ENCODE results near the gene SLC44A3. TPM values are rescaled to one million over a fixed set of nuclear protein-coding genes. Genes with fewer than 3 reads are reported as not detected.
A peak's percentile ranks its signal among the peaks of the same experiment; 100 is the strongest.

Gene SLC44A3
- total and polyA plus RNA-seq, 2 of the 4 experiments (the other 2 are of a cell fraction): 0.31 to 0.54 TPM

- peaks cover 16% of the 10 kb centered on the region for H3K4me1 ChIP-seq (ENCODE audit: control insufficient read depth, insufficient read depth, low read length)
- no peak overlapping the region; the same call in 1 of the 2 replicates for H3K9ac ChIP-seq (ENCODE audit: low read depth, low read length)
- peak overlapping the region; percentile 7; the same call in 1 of the 2 replicates for H3K4ac ChIP-seq (ENCODE audit: low read depth, low read length)
- dilution Hi-C loops (cut with HindIII; ENCODE audit: low sequenced_read_pairs, unreplicated experiment) (no loop called here), in situ Hi-C loops (cut with MboI; ENCODE audit: low sequenced_read_pairs) (no loop called here), intact Hi-C loops (cut with micrococcal nuclease) (loop anchor here (1.0 to 5.0 kb wide), 2 partner anchors 46 to 146 kb away; no protein-coding TSS in a partner anchor)
- peaks cover 33% of the 10 kb centered on the region for H3K36me3 ChIP-seq (ENCODE audit: control insufficient read depth, insufficient read depth, low read length)
- H2AFZ ChIP-seq (replicated peaks; ENCODE audit: low read length, poor library complexity): no peak overlapping the region
- BruUV-seq (replicated peaks): no TSS peak
- no peak overlapping the region for H2BK120ac ChIP-seq (ENCODE audit: low read depth, low read length)
- no peak overlapping the region for H3K56ac ChIP-seq (ENCODE audit: extremely low read depth, insufficient read depth, low read length)
- H3K14ac ChIP-seq (replicated peaks; ENCODE audit: low read depth, low read length): peak overlapping the region; percentile 45; the same call in 1 of the 2 replicates
- H4K91ac ChIP-seq (ENCODE audit: insufficient read depth, low read depth, low read length): peak overlapping the region; percentile 2; the same call in 1 of the 2 replicates
- H3K18ac ChIP-seq (ENCODE audit: low read depth, low read length): peak overlapping the region; percentile 91; the same call in 1 of the 2 replicates
- no peak overlapping the region for H3K4me3 ChIP-seq (ENCODE audit: insufficient read depth, low read depth, low read length)
- peak overlapping the region; percentile 74; the same call in 1 of the 2 replicates for H4K5ac ChIP-seq (ENCODE audit: low read depth, low read length)
- ChIA-PET POLR2A (ENCODE audit: unreplicated experiment) (no interaction called here), CTCF (interaction anchor here (0.6 to 1.4 kb wide), 3 partner anchors 44 to 144 kb away, joined by 3 to 7 read pairs (median 6); no protein-coding TSS in a partner anchor)
- H3K9me3 ChIP-seq (ENCODE audit: control insufficient read depth, insufficient read depth, low read length): no peaks in the 10 kb centered on the region
- H2AK9ac ChIP-seq (replicated peaks; ENCODE audit: low read depth, low read length, poor library complexity): no peak overlapping the region
- H3K4me2 ChIP-seq (ENCODE audit: low read depth, low read length): peak overlapping the region; percentile 52; the same call in 1 of the 2 replicates
- no peak overlapping the region; the same call in 1 of the 2 replicates for H2BK20ac ChIP-seq (ENCODE audit: low read depth, low read length)
- H2AK5ac ChIP-seq (ENCODE audit: low read depth, low read length): no peak overlapping the region
- no peaks in the 10 kb centered on the region for H3K27me3 ChIP-seq (ENCODE audit: control insufficient read depth, insufficient read depth, low read length)
- 0 out of 4 replicates have a peak overlapping the region, but pooled peaks of 1 of the 2 experiments have one; percentile 7 for H4K8ac ChIP-seq (ENCODE audit: low read depth in 2 of 2, low read length in 2 of 2)
- H3K79me1 ChIP-seq (ENCODE audit: low read depth in 1 of 2, low read length in 2 of 2): peaks cover 35 to 74% of the 10 kb centered on the region in 2 experiments
- no peak overlapping the region for H2BK15ac ChIP-seq (ENCODE audit: low read depth, low read length)
- no peak overlapping the region for H3K23ac ChIP-seq (ENCODE audit: low read depth, low read length)
- peaks cover 15% of the 10 kb centered on the region for H3K9me1 ChIP-seq (ENCODE audit: insufficient read depth, low read length)
- 100% methylated on average over 2 of the region's 7 CpGs; no CpG with 5 or more reads in 1 of the 2 experiments for WGBS, 2 experiments (ENCODE audit: extremely low coverage in 2 of 2, insufficient read length in 1 of 2)
- H4K20me1 ChIP-seq (ENCODE audit: insufficient read depth, low read length): peaks cover 36% of the 10 kb centered on the region
- DNase-seq (peak; percentile 70), ATAC-seq (ENCODE audit: low read depth) (no peak; the same call in 1 of the 2 replicates)
- peak overlapping the region; percentile 21 for H2BK5ac ChIP-seq (ENCODE audit: low read depth, low read length, poor library complexity, severe bottlenecking)
- H3K27ac ChIP-seq (ENCODE audit: insufficient read depth, low read length): peak overlapping the region; percentile 76; the same call in 1 of the 2 replicates
- TF ChIP-seq RCOR1 (IDR thresholded peaks at IDR 0.05; ENCODE audit: insufficient replicate concordance, low read length) (no peak), USF2 (IDR thresholded peaks at IDR 0.05; ENCODE audit: low read depth, low read length) (no peak), RAD21 (IDR thresholded peaks at IDR 0.05; ENCODE audit: low read length) (no peak), SMC3 (IDR thresholded peaks at IDR 0.05; ENCODE audit: low read depth, low read length) (no peak), CTCF (conservative IDR thresholded peaks at IDR 0.05; ENCODE audit: low read depth, low read length) (no peak), ELK1 (IDR thresholded peaks at IDR 0.05; ENCODE audit: borderline replicate concordance, low read depth, low read length) (no peak), CHD1 (IDR thresholded peaks at IDR 0.05; ENCODE audit: low read depth, low read length) (no peak), POLR2A (IDR thresholded peaks at IDR 0.05; ENCODE audit: low read depth, low read length) (no peak), MAFK (IDR thresholded peaks at IDR 0.05; ENCODE audit: low read depth, low read length) (peak; percentile 36; the same call in 1 of the 2 replicates), MXI1 (IDR thresholded peaks at IDR 0.05; ENCODE audit: borderline replicate concordance, low read depth, low read length) (0 out of 2 replicates have a peak, but pooled peaks have one; percentile 15), MAZ (IDR thresholded peaks at IDR 0.05; ENCODE audit: borderline replicate concordance, low read depth, low read length) (no peak), BHLHE40 (IDR thresholded peaks at IDR 0.05; ENCODE audit: low read depth, low read length) (no peak)
Observed at GRCh38 chr1:94898491-94899385, 78.6 kb downstream of the SLC44A3 start.

Measured in IMR-90 (cell line).